Measurements from ENCODE around the gene FBXL20. TPM values are rescaled to one million over a fixed set of nuclear protein-coding genes. Genes with fewer than 3 reads are reported as not detected.
A peak's percentile ranks its signal among the peaks of the same experiment; 100 is the strongest.

FBXL20 gene
- total RNA-seq, 2 donors from 2014 or later, result 22.4 to 43.6 TPM

DNA sequence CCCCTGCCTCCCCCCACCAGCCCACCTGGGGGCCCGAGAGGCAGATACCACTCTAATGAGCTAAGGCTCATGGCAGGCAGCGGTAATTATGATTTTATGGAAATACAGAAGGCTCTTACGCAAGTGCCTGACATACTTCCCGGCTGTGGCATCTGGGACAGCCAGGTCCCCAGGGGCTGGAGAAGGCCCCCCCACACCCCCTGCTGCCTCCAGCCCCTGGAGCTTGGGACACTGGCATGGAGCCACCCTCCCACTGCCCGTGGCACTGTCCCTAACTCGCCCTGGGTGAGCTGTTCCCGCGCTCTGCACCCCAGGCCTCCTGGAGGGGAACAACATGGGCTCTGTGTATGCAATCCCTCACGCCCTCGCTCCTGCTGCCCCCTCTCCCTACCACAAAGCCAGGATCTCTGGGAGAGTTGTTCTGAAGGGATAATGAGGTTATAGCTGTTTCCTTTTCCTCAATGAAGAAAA lies 170.3 kb downstream of the FBXL20 start:
- no peaks in the 10 kb centered on the region for H3K9me3 ChIP-seq
- 45% methylated on average over 10 of the region's 10 CpGs for WGBS
- TF ChIP-seq POLR2A (IDR thresholded peaks at IDR 0.05), result no peak
- no peak for TF ChIP-seq POLR2AphosphoS5 (IDR thresholded peaks at IDR 0.05)
- TF ChIP-seq, protein P1, sequence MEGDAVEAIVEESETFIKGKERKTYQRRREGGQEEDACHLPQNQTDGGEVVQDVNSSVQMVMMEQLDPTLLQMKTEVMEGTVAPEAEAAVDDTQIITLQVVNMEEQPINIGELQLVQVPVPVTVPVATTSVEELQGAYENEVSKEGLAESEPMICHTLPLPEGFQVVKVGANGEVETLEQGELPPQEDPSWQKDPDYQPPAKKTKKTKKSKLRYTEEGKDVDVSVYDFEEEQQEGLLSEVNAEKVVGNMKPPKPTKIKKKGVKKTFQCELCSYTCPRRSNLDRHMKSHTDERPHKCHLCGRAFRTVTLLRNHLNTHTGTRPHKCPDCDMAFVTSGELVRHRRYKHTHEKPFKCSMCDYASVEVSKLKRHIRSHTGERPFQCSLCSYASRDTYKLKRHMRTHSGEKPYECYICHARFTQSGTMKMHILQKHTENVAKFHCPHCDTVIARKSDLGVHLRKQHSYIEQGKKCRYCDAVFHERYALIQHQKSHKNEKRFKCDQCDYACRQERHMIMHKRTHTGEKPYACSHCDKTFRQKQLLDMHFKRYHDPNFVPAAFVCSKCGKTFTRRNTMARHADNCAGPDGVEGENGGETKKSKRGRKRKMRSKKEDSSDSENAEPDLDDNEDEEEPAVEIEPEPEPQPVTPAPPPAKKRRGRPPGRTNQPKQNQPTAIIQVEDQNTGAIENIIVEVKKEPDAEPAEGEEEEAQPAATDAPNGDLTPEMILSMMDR (IDR thresholded peaks at IDR 0.05), result no peak
- peaks cover under 1% of the 10 kb centered on the region for H3K27me3 ChIP-seq (replicated peaks; ENCODE audit: insufficient read depth)
- H3K4me3 ChIP-seq, result no peak overlapping the region
- H3K36me3 ChIP-seq, result no peaks in the 10 kb centered on the region
- H3K4me1 ChIP-seq (replicated peaks), result no peaks in the 10 kb centered on the region
- intact Hi-C loops (cut with DNase I), result no loop called here
- no peak for DNase-seq (ENCODE audit: low spot score)
- H3K27ac ChIP-seq, result no peak overlapping the region

DNA sequence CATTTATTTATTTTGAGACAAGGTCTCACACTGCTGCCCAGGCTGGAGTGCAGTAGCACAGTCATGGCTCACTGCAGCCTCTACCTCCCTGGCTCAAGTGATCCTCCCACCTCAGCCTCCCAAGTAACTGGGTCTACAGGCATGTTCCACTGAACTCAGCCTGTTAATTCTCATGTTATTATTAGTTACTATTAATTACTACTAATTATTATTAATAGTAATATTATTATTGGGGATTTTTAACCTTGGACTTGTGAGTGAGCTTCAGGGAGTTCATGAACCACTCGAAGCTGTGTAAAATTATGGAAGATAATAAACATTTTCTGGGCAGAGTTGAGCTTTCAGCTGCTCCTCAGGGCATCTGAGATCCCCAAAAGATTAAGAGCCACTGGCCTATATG lies 171.1 kb downstream of the FBXL20 start:
- Histone ChIP-seq H3K36me3 (no peaks in the 10 kb centered on the region), H3K27me3 (replicated peaks; ENCODE audit: insufficient read depth) (peaks cover 4% of the 10 kb centered on the region), H3K4me1 (replicated peaks) (no peaks in the 10 kb centered on the region), H3K27ac (no peak overlapping the region), H3K9me3 (no peaks in the 10 kb centered on the region), H3K4me3 (no peak overlapping the region)
- DNase-seq (ENCODE audit: low spot score), result no peak
- no peak for TF ChIP-seq POLR2AphosphoS5 (IDR thresholded peaks at IDR 0.05)
- TF ChIP-seq POLR2A (IDR thresholded peaks at IDR 0.05), result no peak
- TF ChIP-seq, protein P1 (IDR thresholded peaks at IDR 0.05), result no peak
- intact Hi-C loops (cut with DNase I), result no loop called here
- 75% methylated on average over 1 of the region's 1 CpG for WGBS

DNA sequence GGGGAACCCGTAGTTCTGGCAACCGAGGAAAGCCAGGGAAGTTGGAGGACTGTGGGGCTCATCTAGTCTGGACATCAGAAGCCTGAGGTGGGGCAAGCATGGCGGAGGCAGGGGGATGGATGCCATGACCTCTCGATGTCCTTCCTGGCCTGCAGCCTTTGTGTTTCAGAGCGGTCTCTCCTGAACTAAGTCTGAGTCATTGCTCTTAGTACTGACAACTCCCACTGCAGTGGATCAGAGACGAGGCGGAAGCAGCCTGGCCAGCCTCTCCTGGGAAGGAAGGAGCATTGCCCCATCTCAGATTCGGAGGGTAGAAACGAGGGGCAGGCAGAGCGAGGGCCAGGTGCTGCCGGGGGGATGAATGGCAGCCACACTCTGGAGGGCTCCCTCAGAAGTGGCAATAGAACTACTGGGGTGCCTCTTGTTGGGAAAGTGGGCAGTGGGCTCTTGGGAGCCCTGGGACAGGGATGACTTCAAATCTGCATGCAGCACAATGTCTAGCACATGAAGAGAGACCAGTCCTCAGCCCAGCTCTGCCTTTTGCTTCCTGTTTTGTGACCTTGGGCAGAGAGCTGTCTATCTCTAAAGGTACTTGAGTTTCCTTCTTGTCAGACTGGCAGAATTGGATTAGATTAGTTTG lies 172.0 kb downstream of the FBXL20 start:
- intact Hi-C loops (cut with DNase I), result no loop called here
- DNase-seq (ENCODE audit: low spot score), result no peak
- TF ChIP-seq POLR2AphosphoS5 (IDR thresholded peaks at IDR 0.05), result no peak
- no peak overlapping the region for H3K4me3 ChIP-seq
- H3K36me3 ChIP-seq, result no peaks in the 10 kb centered on the region
- peaks cover 8% of the 10 kb centered on the region for H3K27me3 ChIP-seq (replicated peaks; ENCODE audit: insufficient read depth)
- H3K4me1 ChIP-seq (replicated peaks), result no peaks in the 10 kb centered on the region
- WGBS, result 77% methylated on average over 11 of the region's 11 CpGs
- H3K27ac ChIP-seq, result no peak overlapping the region
- H3K9me3 ChIP-seq, result no peaks in the 10 kb centered on the region

DNA sequence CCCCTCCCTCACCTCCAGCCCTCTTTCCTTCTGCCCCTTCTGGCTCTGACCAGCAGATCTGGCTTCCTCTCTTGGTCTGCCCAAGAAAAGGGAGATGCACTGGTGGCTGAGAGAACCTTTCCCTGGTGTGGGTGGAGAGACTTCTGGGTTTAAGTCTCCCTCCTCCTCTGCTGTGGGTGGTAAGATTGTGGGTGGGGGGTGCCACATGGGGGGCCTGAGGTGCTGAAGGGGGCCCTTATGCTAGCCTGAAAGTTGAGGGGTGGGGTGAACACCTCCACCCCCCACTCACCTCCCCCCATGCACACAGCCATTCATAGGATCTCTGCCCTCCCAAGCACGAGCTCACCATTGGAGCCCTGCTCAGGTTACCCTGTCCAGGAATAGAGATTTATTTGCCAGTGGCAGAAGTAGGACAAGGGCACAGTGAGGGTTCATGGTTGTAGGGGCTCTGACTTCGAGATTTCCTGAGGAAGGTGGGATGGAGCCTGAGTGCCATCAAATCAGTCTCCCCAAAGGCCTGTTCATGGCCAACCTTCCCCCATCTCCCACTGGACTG lies 174.0 kb downstream of the FBXL20 start:
- intact Hi-C loops (cut with DNase I), result no loop called here
- Histone ChIP-seq H3K27me3 (replicated peaks; ENCODE audit: insufficient read depth) (peaks cover 8% of the 10 kb centered on the region), H3K36me3 (no peaks in the 10 kb centered on the region), H3K4me1 (replicated peaks) (no peaks in the 10 kb centered on the region), H3K9me3 (no peaks in the 10 kb centered on the region), H3K4me3 (no peak overlapping the region), H3K27ac (no peak overlapping the region)
- DNase-seq (ENCODE audit: low spot score), result no peak
- TF ChIP-seq, protein P1 (IDR thresholded peaks at IDR 0.05), result no peak
- TF ChIP-seq POLR2AphosphoS5 (IDR thresholded peaks at IDR 0.05), result no peak
- TF ChIP-seq POLR2A (IDR thresholded peaks at IDR 0.05), result no peak
- WGBS, result 54% methylated on average over 2 of the region's 2 CpGs

DNA sequence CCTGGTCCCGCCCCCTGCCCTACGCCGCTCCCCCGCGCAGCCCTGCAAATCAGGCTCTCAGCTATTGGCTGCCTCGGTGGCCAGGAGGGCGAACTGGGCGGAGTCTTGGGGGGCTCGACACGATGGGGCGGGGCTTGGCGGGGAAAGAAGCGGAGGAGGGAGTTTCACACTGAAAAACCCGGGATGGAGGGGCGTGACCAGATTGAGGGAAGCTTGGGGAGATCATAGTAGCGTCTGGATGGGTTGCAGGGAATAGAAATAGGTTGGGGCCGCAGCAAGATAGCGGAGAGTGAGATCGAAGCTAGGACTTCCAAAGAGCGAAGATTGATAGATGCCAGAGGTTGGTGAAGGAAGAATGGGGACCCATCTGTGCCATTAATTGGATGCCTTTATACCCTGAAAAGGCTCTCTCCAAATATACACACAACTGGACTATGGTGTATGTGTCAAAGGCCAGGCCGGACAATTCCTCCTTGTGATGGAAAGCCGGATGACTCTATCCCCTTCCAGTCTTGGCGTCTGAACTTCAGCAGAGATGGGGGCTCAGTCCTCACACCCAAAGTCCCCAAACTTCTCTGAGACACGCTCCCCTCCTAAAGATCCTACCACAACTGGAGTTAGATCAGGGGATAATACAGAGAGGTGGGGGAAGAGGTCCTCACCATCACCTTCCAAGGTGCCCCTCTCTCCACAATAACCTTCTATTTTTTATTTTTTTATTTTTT lies 175.3 kb downstream of the FBXL20 start:
- peak; percentile 50 for DNase-seq (ENCODE audit: low spot score)
- no peaks in the 10 kb centered on the region for H3K9me3 ChIP-seq
- no peaks in the 10 kb centered on the region for H3K4me1 ChIP-seq (replicated peaks)
- TF ChIP-seq, protein P1 (IDR thresholded peaks at IDR 0.05), result no peak
- peak; percentile 37 for TF ChIP-seq POLR2AphosphoS5 (IDR thresholded peaks at IDR 0.05)
- no peaks in the 10 kb centered on the region for H3K36me3 ChIP-seq
- H3K27ac ChIP-seq, result no peak overlapping the region
- 10% methylated on average over 24 of the region's 24 CpGs for WGBS
- peaks cover 8% of the 10 kb centered on the region for H3K27me3 ChIP-seq (replicated peaks; ENCODE audit: insufficient read depth)
- intact Hi-C loops (cut with DNase I), result no loop called here
- peak overlapping the region; percentile 21 to 39 for H3K4me3 ChIP-seq

All from prostate gland (tissue), 2 donors.